Osteoblast (primary cell): Measurements from ENCODE around the gene SPSB3. TPM values are rescaled to one million over a fixed set of nuclear protein-coding genes. Genes with fewer than 3 reads are reported as not detected.
A peak's percentile ranks its signal among the peaks of the same experiment; 100 is the strongest.

Experiments used
- DNase-seq: peaks from one replicate; pipeline ENCODE4 v3.0.0; 2011; ENCODE audit warnings: low spot score, mixed read lengths; ENCODE audit not compliant: insufficient read length; ENCODE audit errors: missing footprints
- H2AFZ ChIP-seq: 2 replicates; pipeline ENCODE4 v1.6.0; 2011; ENCODE audit warnings: mild to moderate bottlenecking, low read length
- H3K27ac ChIP-seq: 2 replicates; pipeline ENCODE4 v1.5.1; 2011; ENCODE audit warnings: mild to moderate bottlenecking, low read depth, low read length, moderate library complexity
- H3K27me3 ChIP-seq: 2 replicates; pipeline ENCODE4 v1.6.0; 2012; ENCODE audit warnings: mild to moderate bottlenecking, control low read depth, inconsistent platforms, low read length, moderate library complexity; ENCODE audit not compliant: insufficient read depth
- H3K36me3 ChIP-seq: 2 replicates; pipeline ENCODE4 v1.5.1; 2011; ENCODE audit warnings: mild to moderate bottlenecking, low read length, control low read depth, moderate library complexity; ENCODE audit not compliant: insufficient read depth
- H3K4me1 ChIP-seq: 2 replicates; pipeline ENCODE4 v1.5.1; 2011; ENCODE audit warnings: mild to moderate bottlenecking, low read length, control low read depth, moderate library complexity; ENCODE audit not compliant: insufficient read depth
- H3K4me2 ChIP-seq: 2 replicates; pipeline ENCODE4 v1.6.0; 2011; ENCODE audit warnings: mild to moderate bottlenecking, low read length; ENCODE audit not compliant: insufficient read depth
- H3K4me3 ChIP-seq: fragments of 200-600 bp; sonication (generic); 3 replicates; pipeline ENCODE4 v1.5.1; 2012; ENCODE audit warnings: mild to moderate bottlenecking, low read length, inconsistent platforms; ENCODE audit not compliant: insufficient read depth
- H3K79me2 ChIP-seq: 2 replicates; pipeline ENCODE4 v1.6.0; 2012; ENCODE audit warnings: mild to moderate bottlenecking, low read length, control low read depth, inconsistent platforms; ENCODE audit not compliant: insufficient read depth
- H3K9me3 ChIP-seq: 2 replicates; pipeline ENCODE4 v1.5.1; 2011; ENCODE audit warnings: low read depth, low read length, control low read depth
- H4K20me1 ChIP-seq: 2 replicates; pipeline ENCODE4 v1.6.0; 2012; ENCODE audit warnings: mild to moderate bottlenecking, low read length, control low read depth; ENCODE audit not compliant: insufficient read depth
- CTCF ChIP-seq: IDR thresholded peaks from 2 replicates; pipeline ENCODE4 v1.5.1; 2011; ENCODE audit warnings: mild to moderate bottlenecking, low read depth, low read length, moderate library complexity; ENCODE audit errors: extremely low read depth
- total RNA-seq: library from RNA; depleted of rRNA; stranded (reverse); fragments of >200 nt; gene quantifications from 2 replicates; pipeline ENCODE4 v1.2.3, GENCODE V29; 2012

The SPSB3 gene
- total RNA-seq, 1 donor, result 42.3 TPM

- Histone ChIP-seq H4K20me1 (peaks cover 12% of the 10 kb centered on the region), H3K79me2 (peaks cover 52% of the 10 kb centered on the region), H3K4me3 (no peak overlapping the region), H3K4me2 (peak overlapping the region; percentile 90), H3K27me3 (no peaks in the 10 kb centered on the region), H3K36me3 (no peaks in the 10 kb centered on the region), H2AFZ (no peak overlapping the region), H3K27ac (no peak overlapping the region), H3K9me3 (no peaks in the 10 kb centered on the region), H3K4me1 (peaks cover 25% of the 10 kb centered on the region)
- no peak for DNase-seq
- no peak for TF ChIP-seq CTCF
These were observed 46.5 kb upstream of the SPSB3 start for GRCh38 chr16:1828645-1829410.

- H2AFZ ChIP-seq, result peak within 1 kb of the TSS; percentile 100
- peak within 1 kb of the TSS; percentile 62 for H3K27ac ChIP-seq
- peak within 1 kb of the TSS; percentile 99 for H3K4me3 ChIP-seq
- peak within 1 kb of the TSS; percentile 93 for H3K4me2 ChIP-seq
- H3K4me1 ChIP-seq, result peaks cover 25% of the 10 kb centered on the region
- no peaks in the 10 kb centered on the region for H3K27me3 ChIP-seq
- TF ChIP-seq CTCF, result no peak
- peaks cover 18% of the 10 kb centered on the region for H4K20me1 ChIP-seq
- H3K79me2 ChIP-seq, result peaks cover 61% of the 10 kb centered on the region
- H3K36me3 ChIP-seq, result peaks cover 10% of the 10 kb centered on the region
- peak; percentile 100 for DNase-seq
- H3K9me3 ChIP-seq, result no peaks in the 10 kb centered on the region
These were observed 44.6 kb upstream of the SPSB3 start, which contains the start of the genes FAHD1 and HAGH for GRCh38 chr16:1826691-1827573. Gene FAHD1 (plus strand): TSS chr16:1827206. CDS start chr16:1827239, 33 bp downstream. Gene HAGH (minus strand): TSS chr16:1826825. CDS start chr16:1826787, 38 bp downstream.

- no peak for DNase-seq
- no peak for TF ChIP-seq CTCF
- H3K4me3 ChIP-seq, result peak overlapping the region; percentile 99
- H3K9me3 ChIP-seq, result no peaks in the 10 kb centered on the region
- H3K27ac ChIP-seq, result no peak overlapping the region
- H3K36me3 ChIP-seq, result peaks cover 10% of the 10 kb centered on the region
- H3K4me1 ChIP-seq, result peaks cover 25% of the 10 kb centered on the region
- H4K20me1 ChIP-seq, result peaks cover 15% of the 10 kb centered on the region
- H3K27me3 ChIP-seq, result no peaks in the 10 kb centered on the region
- peak overlapping the region; percentile 56 for H2AFZ ChIP-seq
- H3K4me2 ChIP-seq, result peak overlapping the region; percentile 93
- peaks cover 63% of the 10 kb centered on the region for H3K79me2 ChIP-seq
These were observed 43.7 kb upstream of the SPSB3 start for GRCh38 chr16:1825864-1826690.
